BLaER1 treated with 17β-estradiol and CSF1 and Interleukin-3, amounts not matched to agents 10 nM and 100 nM (cell line): ENCODE data around the gene LANCL1.

Source experiments
- H3K27ac ChIP-seq, 11 experiments: shearing (Covaris generic); formaldehyde crosslinking; 2 replicates each; pipeline ENCODE4 v1.8.1; 2022
- H3K27me3 ChIP-seq, 11 experiments: shearing (Covaris generic); formaldehyde crosslinking; 2 replicates each; pipeline ENCODE4 v1.8.1; 2022
- H3K36me3 ChIP-seq, 11 experiments: shearing (Covaris generic); formaldehyde crosslinking; 2 replicates each; pipeline ENCODE4 v1.8.1; 2022
- H3K4me1 ChIP-seq, 10 experiments: shearing (Covaris generic); formaldehyde crosslinking; 2 replicates each; pipeline ENCODE4 v1.8.1; 2022
- H3K4me2 ChIP-seq, 11 experiments: shearing (Covaris generic); formaldehyde crosslinking; 2 replicates each; pipeline ENCODE4 v1.8.1; 2022
- H3K4me3 ChIP-seq, 10 experiments: shearing (Covaris generic); formaldehyde crosslinking; 2 replicates each; pipeline ENCODE4 v1.8.1; 2022
- H3K9ac ChIP-seq, 11 experiments: shearing (Covaris generic); formaldehyde crosslinking; 2 replicates each; pipeline ENCODE4 v1.8.1; 2022
- H3K9me3 ChIP-seq, 11 experiments: shearing (Covaris generic); formaldehyde crosslinking; replicated peaks in 1 of 11; 2 replicates each; pipeline ENCODE4 v1.8.1; 2022
- H4K20me1 ChIP-seq, 11 experiments: shearing (Covaris generic); formaldehyde crosslinking; 2 replicates each; pipeline ENCODE4 v1.8.1; 2022
- Cebpa-rat ChIP-seq, 11 experiments: shearing (Covaris generic); IDR thresholded peaks; 2 replicates each; pipeline ENCODE4 v1.8.1; 2022

Gene LANCL1, protein sequence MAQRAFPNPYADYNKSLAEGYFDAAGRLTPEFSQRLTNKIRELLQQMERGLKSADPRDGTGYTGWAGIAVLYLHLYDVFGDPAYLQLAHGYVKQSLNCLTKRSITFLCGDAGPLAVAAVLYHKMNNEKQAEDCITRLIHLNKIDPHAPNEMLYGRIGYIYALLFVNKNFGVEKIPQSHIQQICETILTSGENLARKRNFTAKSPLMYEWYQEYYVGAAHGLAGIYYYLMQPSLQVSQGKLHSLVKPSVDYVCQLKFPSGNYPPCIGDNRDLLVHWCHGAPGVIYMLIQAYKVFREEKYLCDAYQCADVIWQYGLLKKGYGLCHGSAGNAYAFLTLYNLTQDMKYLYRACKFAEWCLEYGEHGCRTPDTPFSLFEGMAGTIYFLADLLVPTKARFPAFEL

GRCh38 chr2:210476194-210477128, at the start of gene LANCL1:
TSS of gene LANCL1 (minus strand) at chr2:210476759. CDS start at chr2:210476396, 363 bp downstream.
- no peaks in the 10 kb centered on the region for H3K9me3 ChIP-seq
- peaks cover 5 to 33% (median 16%) of the 10 kb centered on the region in 11 experiments for H3K36me3 ChIP-seq
- peaks cover 0 to 21% (median 15%) of the 10 kb centered on the region in 10 experiments; a peak in 17 of 20 replicates for H3K4me1 ChIP-seq
- no peaks in the 10 kb centered on the region; a peak in 1 of 22 replicates for H4K20me1 ChIP-seq
- peak within 1 kb of the TSS; percentile 81 to 97 (median 93) for H3K9ac ChIP-seq
- peak within 1 kb of the TSS; percentile 65 to 95 (median 91) for H3K27ac ChIP-seq
- H3K4me3 ChIP-seq, result peak within 1 kb of the TSS; percentile 68 to 99 (median 82)
- TF ChIP-seq Cebpa-rat (IDR thresholded peaks at IDR 0.05), result no peak
- no peaks in the 10 kb centered on the region for H3K27me3 ChIP-seq
- peak within 1 kb of the TSS; percentile 66 to 96 (median 83) for H3K4me2 ChIP-seq

- H3K27ac ChIP-seq, result no peak overlapping the region
- no peaks in the 10 kb centered on the region for H4K20me1 ChIP-seq
- no peak for TF ChIP-seq Cebpa-rat (IDR thresholded peaks at IDR 0.05)
- no peaks in the 10 kb centered on the region for H3K27me3 ChIP-seq
- no peak overlapping the region for H3K4me3 ChIP-seq
- H3K4me2 ChIP-seq, result no peak overlapping the region
- no peaks in the 10 kb centered on the region for H3K9me3 ChIP-seq
- H3K9ac ChIP-seq, result no peak overlapping the region
- H3K36me3 ChIP-seq, result no peaks in the 10 kb centered on the region
- H3K4me1 ChIP-seq, result no peaks in the 10 kb centered on the region
These were observed 48.0 kb upstream of the LANCL1 start for GRCh38 chr2:210524533-210524932.

DNA sequence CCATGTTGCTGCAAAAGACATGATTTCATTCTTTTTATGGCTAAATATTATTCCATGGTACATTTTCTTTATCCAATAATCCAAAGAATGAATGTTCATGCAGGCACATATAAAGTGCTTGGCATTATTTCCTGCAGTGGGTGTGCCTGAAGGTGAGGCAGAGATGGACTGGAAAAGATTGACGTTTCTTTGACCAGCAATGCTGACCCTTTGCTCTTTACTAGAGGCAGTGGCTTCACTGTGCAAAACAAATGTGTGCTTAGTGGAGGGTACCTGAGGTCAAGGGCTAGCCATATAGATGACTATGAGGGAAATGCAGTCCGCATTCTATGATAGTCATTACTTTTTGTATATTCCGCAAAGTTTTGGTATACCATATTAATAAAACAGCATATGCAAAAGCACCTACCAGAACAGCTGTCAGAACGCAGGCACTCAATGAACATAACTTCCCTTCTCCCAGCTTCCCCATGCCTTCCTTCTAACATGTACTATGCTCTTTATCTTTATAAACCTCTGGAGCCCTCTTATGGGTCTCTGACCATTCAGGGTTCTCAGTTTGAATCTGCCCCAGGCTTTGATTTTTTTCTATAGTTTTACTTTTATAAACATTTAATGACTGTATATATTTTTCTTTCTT, 47.2 kb upstream of the LANCL1 start:
- Histone ChIP-seq H3K4me3 (no peak overlapping the region), H3K27ac (no peak overlapping the region), H3K27me3 (no peaks in the 10 kb centered on the region), H3K4me2 (no peak overlapping the region), H4K20me1 (no peaks in the 10 kb centered on the region), H3K9me3 (no peaks in the 10 kb centered on the region), H3K4me1 (no peaks in the 10 kb centered on the region), H3K36me3 (no peaks in the 10 kb centered on the region), H3K9ac (no peak overlapping the region)
- no peak for TF ChIP-seq Cebpa-rat (IDR thresholded peaks at IDR 0.05)

DNA sequence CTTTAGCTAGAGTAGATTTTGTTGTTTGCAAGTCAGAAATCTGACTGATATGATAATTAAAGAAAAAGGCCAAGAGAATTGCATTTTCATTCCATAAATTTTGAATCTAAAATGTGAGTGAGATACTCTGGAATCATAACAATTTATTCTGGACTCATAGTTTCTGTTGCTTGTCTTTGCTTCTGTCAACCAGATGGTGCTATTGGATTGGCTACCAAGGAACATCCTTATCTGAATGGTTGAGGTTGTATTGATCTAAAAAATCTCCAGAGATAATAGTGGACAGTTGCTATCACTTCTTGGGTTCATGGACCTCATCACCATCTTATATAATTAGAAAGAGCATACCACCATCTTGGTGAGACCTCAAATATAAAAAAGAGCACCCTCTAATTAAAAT, 45.8 kb upstream of the LANCL1 start:
- H3K4me1 ChIP-seq, result no peaks in the 10 kb centered on the region
- no peak overlapping the region for H3K27ac ChIP-seq
- no peaks in the 10 kb centered on the region for H3K27me3 ChIP-seq
- no peaks in the 10 kb centered on the region for H4K20me1 ChIP-seq
- no peak overlapping the region for H3K4me2 ChIP-seq
- TF ChIP-seq Cebpa-rat (IDR thresholded peaks at IDR 0.05), result no peak
- H3K9me3 ChIP-seq, result no peaks in the 10 kb centered on the region
- H3K4me3 ChIP-seq, result no peak overlapping the region
- H3K9ac ChIP-seq, result no peak overlapping the region
- H3K36me3 ChIP-seq, result no peaks in the 10 kb centered on the region

- TF ChIP-seq Cebpa-rat (IDR thresholded peaks at IDR 0.05), result no peak
- Histone ChIP-seq H4K20me1 (no peaks in the 10 kb centered on the region), H3K4me3 (no peak overlapping the region), H3K4me2 (no peak overlapping the region), H3K9me3 (no peaks in the 10 kb centered on the region), H3K36me3 (no peaks in the 10 kb centered on the region), H3K4me1 (no peaks in the 10 kb centered on the region), H3K9ac (no peak overlapping the region), H3K27me3 (no peaks in the 10 kb centered on the region), H3K27ac (no peak overlapping the region)
These were observed 43.0 kb upstream of the LANCL1 start for GRCh38 chr2:210519594-210519993.

- Histone ChIP-seq H3K4me2 (no peak overlapping the region), H3K27me3 (no peaks in the 10 kb centered on the region), H3K9ac (no peak overlapping the region), H3K4me3 (no peak overlapping the region), H4K20me1 (no peaks in the 10 kb centered on the region), H3K36me3 (no peaks in the 10 kb centered on the region), H3K9me3 (peaks cover 0 to 8% (median 0%) of the 10 kb centered on the region in 11 experiments; a peak in 4 of 22 replicates), H3K4me1 (no peaks in the 10 kb centered on the region), H3K27ac (no peak overlapping the region)
- TF ChIP-seq Cebpa-rat (IDR thresholded peaks at IDR 0.05), result no peak
These were observed 40.7 kb upstream of the LANCL1 start for GRCh38 chr2:210517264-210517663.

DNA sequence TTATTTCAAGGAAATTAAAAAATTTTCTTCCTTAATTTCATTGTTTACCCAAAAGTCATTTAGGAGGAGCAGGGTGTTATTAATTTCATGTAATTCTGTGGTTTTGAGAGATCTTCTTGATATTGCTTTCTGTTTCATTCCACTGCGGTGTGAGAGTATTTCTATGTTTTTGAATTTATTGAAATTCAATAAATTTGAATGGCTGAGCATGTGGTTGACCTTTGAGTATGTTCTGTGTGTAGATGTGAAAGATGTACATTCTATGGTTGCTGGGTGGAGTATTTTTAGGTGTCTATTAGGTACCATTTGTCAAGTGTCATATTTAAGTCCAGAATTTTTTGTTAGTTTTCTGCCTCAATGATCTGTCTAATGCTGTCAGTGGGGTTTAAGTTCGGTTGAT, 39.4 kb upstream of the LANCL1 start:
- TF ChIP-seq Cebpa-rat (IDR thresholded peaks at IDR 0.05), result no peak

GRCh38 chr2:210503725-210504191, 27.2 kb upstream of the LANCL1 start:
- no peak overlapping the region for H3K9ac ChIP-seq
- peaks cover 14 to 41% (median 31%) of the 10 kb centered on the region in 11 experiments for H3K9me3 ChIP-seq
- H3K4me2 ChIP-seq, result peak overlapping the region in 3 of 11 experiments; percentile 46 to 58 (median 53); a peak in 4 of 22 replicates
- H3K36me3 ChIP-seq, result no peaks in the 10 kb centered on the region
- no peak for TF ChIP-seq Cebpa-rat (IDR thresholded peaks at IDR 0.05)
- peaks cover 0 to 6% (median 0%) of the 10 kb centered on the region in 10 experiments; a peak in 1 of 20 replicates for H3K4me1 ChIP-seq
- no peak overlapping the region for H3K4me3 ChIP-seq
- H3K27ac ChIP-seq, result no peak overlapping the region
- H4K20me1 ChIP-seq, result no peaks in the 10 kb centered on the region
- no peaks in the 10 kb centered on the region for H3K27me3 ChIP-seq

More for the DNA sequence above, 39.4 kb upstream of the LANCL1 start:
- Histone ChIP-seq H3K4me2 (no peak overlapping the region), H3K9me3 (peaks cover 0 to 8% (median 0%) of the 10 kb centered on the region in 11 experiments; a peak in 4 of 22 replicates), H3K4me3 (no peak overlapping the region), H3K27ac (no peak overlapping the region), H3K36me3 (no peaks in the 10 kb centered on the region), H3K4me1 (no peaks in the 10 kb centered on the region), H4K20me1 (no peaks in the 10 kb centered on the region), H3K9ac (no peak overlapping the region), H3K27me3 (no peaks in the 10 kb centered on the region)
